Urothelium cell line (cell line): Measurements from ENCODE around the gene A4GNT.
"Not testable (repeated sequence)": the region's sequence is repeated elsewhere in the genome, so short reads cannot be mapped to it uniquely, and the experiment has no call there.

Experiments used
- DNase-seq: peaks from one replicate; pipeline ENCODE4 v3.0.0; 2011; ENCODE audit warnings: low spot score, mixed read lengths
- FAIRE-seq: peaks from 2 replicates; lab custom pipeline; 2011; peaks lifted over from hg19 to GRCh38; lab: Jason Lieb, UNC

The A4GNT gene

DNA sequence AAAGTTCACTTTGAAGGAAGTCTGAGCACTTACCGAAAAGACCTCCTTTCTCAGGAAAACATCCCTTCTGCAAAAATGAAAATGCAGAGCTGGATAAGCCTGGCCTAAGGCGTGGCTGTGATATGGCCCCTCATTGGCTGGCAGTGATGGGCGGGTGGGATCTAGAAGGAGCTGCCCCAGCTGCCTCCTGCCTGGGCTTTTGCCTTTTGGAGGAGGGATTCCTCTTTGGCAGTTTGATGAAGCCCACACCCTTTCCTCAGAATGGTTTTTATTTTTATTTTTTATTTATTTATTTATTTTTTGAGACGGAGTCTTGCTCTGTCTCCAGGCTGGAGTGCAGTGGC is 12.8 kb downstream of the A4GNT start:
- DNase-seq (no peak), FAIRE-seq (no peak)

DNA sequence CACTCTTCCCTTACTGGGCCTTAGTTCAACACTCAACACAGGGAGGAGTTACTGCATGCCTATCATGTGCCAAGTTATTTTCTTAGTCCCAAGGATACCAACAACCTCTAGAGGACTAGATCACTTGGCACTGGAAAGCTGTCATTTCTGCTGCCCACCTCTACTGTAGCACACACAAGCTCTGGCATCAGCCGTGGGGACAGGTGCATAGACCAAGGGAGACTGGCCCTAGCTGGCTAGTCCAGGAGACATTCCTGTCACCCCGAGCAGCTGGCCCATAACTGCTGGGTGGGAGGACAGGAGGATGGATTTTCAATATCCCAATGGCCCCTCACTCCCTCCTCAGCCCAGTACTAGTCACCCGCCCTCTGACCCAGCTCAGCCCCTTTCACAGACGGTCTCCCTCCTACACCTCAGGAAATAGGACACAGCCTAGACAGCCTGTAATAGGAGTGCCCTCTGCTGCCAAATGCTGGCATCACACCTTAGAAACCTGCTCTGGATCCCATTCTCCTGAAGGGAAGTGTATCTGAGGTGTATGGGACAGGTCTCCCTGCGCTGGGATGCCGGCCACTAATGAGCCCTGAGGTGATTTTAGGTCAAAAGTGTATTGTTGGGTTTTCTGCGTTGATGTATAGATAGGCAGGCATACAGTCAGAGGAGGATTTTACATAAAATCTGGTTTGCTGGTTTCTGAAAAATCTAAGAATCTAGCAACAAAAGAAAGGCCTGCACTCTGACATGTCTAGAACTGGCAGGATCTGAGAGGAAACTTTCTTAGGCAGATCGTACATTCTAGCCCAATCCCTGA is 13.4 kb downstream of the A4GNT start:
- FAIRE-seq = no peak
- peak; percentile 68 for DNase-seq

DNA sequence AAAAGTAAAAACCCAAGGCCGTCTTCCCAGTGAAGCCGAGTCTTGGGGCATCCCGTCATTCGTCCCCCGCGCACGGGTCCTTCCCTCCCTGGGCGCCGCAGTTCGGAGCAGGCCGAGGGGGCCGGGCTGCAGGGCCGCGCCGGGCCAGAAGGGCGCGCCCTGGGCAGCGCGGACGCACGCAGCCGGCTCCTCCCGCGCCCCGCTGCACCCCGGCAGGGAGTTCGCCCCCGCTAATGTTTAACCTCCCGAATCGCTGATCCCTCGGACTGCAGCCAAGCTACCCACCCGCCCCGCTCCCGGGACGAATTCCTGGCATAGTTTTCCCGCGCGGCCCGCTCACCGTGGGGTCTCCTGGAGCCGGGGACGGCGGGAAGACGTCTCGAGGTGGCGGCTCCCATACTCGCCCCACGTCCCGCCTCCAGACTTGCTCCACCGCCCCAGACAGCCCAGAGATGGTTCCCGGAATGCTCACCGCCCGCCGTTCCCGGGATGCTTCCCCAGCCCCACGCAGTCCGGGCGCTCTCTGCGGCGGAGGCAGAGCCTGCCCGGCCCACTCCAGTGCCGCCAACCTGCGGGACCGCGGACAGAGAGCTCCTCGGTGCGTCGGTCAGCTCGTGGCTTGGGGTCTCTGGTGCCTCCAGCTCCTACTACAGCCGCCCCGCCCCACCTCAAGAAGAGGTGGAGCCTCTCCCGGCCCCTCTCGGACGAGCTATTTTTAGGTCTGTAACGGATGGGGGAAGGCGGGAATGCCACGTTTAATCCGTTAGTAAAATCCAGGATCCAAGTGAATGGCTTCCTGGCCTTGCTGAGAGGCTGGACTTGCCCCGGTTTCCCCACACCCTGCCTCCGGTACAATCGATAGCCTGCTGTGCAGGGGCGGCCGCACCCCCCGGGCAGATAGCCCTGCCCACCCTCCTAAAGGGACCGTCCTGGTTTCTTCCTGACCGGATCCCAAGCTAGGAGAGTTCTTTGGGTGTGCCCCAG is 16.9 kb downstream of the A4GNT start, which contains the start of gene DZIP1L:
TSS of gene DZIP1L (minus strand) at position 621 of the 984 bp plus-strand sequence. CDS start 11,637 bp downstream, outside the sequence.
- no peak for FAIRE-seq
- DNase-seq = peak; percentile 79

DNA sequence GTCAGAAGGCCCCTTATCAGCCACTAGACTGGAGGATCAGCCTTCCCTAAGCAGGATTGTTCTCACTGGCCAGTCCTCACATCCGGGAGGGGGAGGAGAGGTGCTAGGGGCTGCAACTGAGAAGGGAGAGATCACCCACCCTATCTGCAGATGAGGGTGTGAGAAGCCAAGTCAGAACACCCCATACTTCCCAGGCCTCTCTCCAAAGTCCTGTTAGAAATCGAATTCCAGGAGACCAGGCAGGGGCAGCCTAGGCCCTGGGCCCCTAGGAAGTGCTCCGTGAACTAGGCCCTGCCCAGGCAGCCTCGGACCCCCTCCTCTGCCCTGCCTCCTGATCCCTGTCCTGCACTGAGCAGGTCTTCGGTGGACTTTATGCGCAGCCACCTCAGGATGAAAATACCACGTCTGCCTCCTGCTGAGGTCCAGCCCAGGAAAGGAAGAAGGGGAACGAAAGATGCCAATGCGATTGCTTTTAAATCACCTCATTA is 17.7 kb downstream of the A4GNT start:
- no peak for DNase-seq
- no peak for FAIRE-seq

DNA sequence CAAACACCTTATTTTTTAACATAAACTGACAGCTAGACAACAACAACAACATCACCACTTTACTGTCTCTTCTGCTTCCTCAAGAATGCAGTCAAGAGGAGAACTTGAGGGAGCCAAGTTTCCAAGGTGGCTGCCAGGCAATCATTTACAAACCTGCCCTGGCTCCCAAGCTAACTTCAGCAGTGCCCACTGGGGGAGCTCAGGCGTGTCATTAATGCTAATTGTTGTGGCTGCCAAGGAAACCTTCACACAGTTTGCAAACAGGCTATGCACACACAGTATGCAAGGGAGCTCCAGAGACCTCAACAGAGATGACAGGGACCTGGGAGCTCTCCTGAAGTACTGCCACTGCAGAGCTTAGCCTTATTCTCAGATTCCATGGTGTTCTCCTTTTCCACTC is 18.9 kb downstream of the A4GNT start:
- FAIRE-seq = no peak

DNA sequence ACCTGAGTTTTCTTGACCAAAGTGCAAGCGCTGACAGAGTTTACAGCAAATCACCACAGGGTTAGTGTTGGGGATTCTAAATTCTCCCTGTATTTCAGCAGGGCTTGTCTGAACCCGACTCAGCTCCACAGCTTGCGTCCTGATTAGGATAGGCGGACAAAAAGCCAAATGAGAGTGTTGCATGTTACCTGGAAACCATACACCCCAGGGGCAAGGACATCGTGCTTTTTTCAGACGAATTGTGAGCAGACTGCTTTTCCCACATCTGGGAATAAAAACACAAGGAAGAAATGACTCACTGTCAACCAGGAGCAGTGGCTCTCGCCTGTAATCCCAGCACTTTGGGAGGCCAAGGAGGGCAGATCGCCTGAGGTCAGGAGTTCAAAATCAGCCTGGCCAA is 19.8 kb downstream of the A4GNT start:
- DNase-seq (no peak), FAIRE-seq (no peak)

More for the DNA sequence above, 18.9 kb downstream of the A4GNT start:
- DNase-seq = no peak

DNA sequence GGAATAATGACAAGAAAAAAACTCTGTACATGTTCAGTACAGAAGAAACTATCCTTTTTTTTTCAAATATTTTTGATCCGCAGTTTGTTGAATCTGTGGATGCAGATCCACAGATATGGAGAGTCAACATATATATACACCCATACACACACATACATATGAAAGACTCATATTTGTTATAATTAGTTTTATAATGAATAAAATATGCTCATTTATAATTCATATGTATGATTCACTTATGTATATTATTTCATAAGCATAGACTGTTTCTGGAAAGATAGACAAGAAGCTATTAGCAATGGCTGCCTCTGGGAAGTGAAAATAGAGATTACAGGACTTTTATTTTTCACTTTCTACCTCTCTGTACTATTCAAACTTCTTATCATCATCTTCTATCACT is 26.6 kb downstream of the A4GNT start:
- DNase-seq (no peak), FAIRE-seq (no peak)

DNA sequence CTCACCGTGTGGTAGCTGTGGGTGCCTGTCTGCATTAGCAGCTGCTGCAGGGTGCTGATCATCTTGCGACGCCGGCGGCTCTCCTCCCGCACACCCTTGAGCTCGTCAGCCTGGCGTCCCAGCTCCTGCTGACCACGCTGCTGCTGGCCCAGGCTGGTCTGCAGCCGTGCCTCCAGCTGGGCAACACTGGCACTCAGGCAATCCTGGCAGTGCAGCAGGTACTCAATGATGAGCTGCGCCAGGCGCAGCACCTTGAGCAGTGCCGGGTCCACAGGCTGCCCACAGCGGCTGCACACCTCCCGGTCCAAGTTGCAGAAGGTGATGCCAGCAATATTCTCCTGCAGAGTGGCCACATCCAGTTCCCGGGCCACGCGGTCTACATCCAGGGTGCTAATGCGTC is 28.7 kb downstream of the A4GNT start:
- no peak for DNase-seq
- FAIRE-seq = no peak

DNA sequence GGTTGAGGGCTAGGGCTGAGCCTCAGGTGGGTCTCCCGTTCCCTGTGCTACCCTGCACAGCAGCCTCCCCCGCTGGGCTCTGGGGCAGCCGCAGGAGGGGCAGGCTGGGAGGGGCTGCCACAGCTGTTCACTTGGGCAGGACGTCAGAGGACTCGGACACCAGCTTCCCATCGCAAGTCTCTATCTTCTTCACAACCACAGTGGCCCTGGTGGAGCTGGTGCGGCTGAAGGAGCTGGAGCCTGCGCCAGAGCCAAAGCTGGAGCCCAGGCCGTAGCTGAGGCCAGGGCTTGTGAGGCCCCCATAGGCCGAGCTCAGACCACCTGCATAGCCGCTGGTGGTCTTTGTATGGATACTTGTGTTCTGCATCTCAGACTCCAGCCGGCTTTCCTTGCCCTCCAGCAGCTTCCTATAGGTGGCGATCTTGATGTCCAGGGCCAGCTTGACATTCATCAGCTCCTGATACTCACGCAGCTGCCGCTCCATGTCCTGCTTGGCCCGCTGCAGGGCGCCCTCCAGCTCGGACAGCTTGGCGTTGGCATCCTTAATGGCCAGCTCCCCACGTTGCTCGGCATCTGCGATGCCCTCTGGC is 30.7 kb downstream of the A4GNT start:
- not testable (repeated sequence) for FAIRE-seq, DNase-seq

DNA sequence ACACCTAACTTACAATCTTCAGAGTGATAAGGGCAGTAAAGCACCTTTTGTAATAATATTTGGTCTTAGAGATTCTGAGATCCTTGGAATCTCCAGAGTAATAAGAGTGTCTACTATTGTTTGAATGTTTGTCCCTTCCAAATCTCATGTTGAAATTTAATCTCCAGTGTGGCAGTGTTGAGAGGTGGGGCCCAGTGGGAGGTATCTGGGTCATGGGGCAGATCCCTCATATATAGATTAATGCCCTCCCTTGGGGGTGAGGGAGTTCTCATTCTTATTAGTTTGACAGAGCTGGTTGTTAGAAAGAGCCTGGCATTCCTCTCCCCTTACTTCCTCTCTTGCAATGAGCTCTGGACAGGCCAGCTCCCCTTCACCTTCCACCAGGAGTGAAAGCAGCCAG is 32.8 kb downstream of the A4GNT start:
- DNase-seq = no peak
- no peak for FAIRE-seq

DNA sequence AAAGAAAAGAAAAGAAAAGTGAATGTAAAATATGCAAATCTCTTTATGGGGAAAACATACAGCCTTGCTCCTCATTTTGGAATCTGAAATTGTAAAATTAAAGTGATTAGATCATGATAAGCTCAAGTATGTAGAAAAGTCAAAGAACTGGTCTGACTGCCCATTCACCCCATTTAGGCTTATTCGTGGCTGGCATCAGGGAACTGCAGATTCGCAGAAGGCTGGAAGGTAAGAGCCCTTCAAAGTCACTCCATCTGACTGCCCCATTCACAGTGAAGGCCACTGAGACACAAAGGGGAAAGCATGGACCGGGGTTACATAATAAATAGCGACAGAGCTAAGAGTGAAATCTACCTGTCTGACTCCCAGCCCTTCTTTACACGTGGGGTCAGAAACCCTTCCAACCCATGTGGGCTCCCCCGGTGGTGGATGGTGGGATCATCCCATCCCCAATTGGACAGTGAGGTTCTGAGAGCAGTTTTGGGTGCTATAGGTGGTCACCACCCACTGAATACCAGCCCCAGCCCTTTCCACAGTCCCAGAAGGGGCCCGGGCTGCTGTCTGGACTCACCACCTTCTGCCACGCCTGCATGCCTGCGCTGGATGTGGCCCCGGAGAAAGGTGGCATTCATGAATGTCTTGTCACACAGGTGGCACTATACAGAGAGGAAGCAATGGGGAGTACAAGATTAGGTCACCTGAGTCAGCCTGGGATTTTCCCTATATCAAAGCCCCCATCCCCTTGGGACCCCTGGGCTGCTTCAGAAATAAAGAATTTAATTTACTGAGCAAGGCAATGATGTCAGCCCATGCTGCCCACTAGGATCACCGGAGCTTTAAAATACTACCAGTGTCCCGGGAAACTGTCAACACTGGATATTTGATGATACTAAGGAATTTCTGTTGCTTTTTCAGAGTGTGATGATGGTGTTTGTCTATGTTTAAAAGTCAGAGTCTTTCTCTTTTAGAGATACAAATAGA is 34.7 kb downstream of the A4GNT start:
- no peak for FAIRE-seq

DNA sequence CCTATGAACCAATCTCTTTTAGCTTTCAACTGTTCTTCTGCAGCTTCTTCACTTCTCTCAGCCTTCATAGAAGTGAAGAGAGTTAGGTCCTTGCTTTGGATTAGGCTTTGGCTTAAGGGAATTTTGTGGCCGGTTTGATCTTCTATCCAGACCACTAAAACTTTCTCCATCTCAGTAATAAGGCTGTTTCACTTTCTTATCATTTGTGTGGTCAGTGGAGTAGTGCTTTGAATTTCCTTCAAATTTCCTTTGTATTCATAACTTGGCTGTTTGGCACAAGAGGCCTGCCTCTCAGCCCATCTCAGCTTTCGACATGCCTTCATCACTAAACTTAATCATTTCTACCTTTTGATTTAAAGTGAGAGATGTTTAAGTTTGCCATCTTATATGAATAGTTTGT is 38.5 kb downstream of the A4GNT start:
- FAIRE-seq (no peak), DNase-seq (no peak)

More for the DNA sequence above, 34.7 kb downstream of the A4GNT start:
- peak; percentile 18 for DNase-seq

DNA sequence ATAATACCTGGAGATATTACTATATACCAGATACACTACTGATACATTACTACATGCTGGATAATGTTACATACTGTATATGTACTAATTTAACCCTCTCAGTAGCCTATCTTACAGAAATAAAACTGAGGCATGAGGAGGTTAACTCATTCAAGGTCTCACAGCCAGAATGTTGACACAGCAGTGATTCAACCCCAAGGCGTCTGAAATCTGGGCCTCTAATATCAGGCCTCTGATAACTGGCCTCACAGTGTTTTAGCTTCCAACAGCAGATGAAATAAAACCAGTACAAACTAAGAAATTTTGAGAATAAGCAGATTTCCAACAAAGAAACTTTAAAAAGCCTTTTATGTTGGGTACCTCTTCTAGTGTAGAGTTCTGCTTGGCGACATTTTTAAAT is 40.2 kb downstream of the A4GNT start:
- FAIRE-seq (no peak), DNase-seq (no peak)

DNA sequence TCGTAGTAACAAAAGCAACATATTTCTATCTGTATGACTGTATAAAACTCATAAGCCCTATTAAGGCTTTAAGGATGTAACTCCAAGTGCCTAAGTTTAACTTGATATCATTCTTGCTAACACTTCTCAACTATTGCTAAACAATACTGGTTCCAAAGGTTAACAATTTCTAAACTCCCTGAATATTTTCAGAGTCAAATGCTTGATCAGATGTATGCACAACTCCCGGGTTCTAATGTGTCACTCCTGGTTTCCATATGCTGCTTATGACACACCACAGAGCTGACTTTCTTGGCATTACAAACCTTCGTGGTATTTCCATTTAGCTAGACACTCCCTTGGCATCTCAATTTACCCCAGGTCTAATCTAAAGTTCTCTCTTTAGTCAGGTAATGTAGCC is 43.1 kb downstream of the A4GNT start:
- DNase-seq (no peak), FAIRE-seq (no peak)

DNA sequence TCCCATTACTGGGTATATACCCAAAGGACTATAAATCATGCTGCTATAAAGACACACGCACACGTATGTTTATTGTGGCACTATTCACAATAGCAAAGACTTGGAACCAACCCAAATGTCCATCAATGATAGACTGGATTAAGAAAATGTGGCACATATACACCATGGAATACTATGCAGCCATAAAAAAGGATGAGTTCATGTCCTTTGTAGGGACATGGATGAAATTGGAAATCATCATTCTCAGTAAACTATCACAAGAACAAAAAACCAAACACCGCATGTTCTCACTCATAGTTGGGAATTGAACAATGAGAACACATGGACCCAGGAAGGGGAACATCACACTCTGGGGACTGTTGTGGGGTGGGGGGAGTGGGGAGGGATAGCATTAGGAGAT is 46.4 kb downstream of the A4GNT start:
- not testable (repeated sequence) for DNase-seq, FAIRE-seq

DNA sequence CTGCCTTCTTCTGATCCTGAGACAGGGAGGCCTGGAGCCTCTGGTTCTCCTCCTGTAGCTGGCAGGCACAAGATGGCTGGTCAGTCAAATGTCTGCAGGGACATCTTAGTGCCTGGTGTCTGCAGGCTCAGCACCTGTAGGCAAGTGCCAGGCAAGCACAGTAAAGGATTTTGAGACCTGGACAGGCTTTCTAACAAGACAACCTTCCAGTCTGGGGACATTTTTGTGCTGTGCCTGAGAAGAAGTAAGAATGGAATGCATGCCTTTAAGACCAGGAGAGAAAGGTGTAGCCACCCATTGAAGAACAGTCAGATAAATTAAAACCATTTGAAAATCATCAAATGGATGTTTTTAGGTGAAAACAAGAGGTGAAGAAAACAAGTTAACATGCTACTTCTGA is 48.0 kb downstream of the A4GNT start:
- DNase-seq (no peak), FAIRE-seq (no peak)

DNA sequence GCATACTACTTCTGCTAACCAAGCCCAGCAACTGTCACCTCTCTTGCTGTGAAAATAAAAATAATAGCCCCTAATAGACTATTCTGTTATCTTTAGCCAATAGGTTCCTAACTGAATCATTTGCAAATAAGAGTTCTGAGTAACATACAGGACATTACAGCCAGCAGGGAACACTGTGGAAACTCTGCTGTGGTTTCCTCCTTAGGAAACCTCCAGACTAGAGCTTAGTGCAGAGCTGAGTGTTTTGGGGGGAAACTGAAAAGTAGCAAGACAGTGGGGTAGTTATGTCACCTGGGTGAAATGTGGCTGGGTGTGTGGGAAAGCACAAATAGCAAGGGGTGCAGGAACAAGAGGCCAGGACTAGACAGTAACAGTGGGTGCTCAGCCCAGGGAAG is 49.2 kb downstream of the A4GNT start:
- FAIRE-seq (no peak), DNase-seq (no peak)

DNA sequence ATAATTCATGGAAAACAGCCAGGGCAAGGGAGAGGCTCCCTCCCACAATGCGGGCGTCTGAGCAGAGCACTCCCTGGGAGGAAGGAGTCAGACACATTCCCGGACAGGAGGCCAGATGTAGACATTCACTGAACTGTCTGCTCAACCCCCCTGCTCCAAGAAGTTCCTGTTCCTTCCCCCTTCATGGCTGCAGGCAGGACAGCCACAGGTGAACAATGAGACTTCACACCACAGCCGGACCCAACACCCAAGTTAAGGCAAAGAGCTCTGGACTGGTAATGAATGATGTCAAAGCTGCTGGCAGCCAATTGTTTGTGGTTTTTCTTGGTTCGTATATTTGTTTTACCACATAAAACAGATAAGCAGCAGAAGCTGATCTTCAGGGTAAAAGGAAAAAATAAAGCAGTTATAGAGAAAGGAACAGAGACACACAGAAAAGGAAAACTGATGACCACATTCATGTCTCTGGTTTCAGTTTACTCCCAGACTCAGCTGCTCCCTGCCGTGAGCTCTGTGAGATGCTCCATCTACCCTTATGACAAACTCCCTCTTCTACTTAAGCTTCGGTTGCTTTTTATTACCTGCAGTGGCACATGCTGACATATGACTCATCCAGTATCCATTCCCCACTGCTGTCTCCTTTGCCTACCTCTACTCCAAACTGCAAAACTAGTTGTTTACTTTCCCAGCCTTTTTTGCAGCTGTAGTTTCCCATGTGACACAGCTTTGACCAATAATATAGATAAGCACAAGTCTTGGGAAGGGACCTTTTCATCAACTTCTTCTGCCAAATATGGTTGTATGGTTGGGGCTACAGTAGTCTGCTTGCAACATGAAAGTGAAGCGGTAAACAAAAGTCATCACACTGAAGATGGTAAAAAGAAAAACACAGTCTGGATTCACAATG is 49.9 kb downstream of the A4GNT start:
- FAIRE-seq (no peak), DNase-seq (peak; percentile 57)
